HG02852 (cell line): Measurements from ENCODE around the gene ITGB1BP2.
"Not testable (repeated sequence)": the region's sequence is repeated elsewhere in the genome, so short reads cannot be mapped to it uniquely, and the experiment has no call there.

ENCODE experiments used
- ATAC-seq: cut with Tn5 transposase; IDR thresholded peaks from one replicate; pipeline ENCODE4 v1.9.1; 2021; ENCODE audit warnings: mild to moderate bottlenecking, moderate library complexity; ENCODE audit not compliant: unreplicated experiment

Gene ITGB1BP2

GRCh38 chrX:71300495-71300894 is 1.1 kb upstream of the ITGB1BP2 start:
- not testable (repeated sequence) for ATAC-seq

- ATAC-seq: no peak
These were observed 1.1 kb downstream of the ITGB1BP2 start for GRCh38 chrX:71302461-71303213.

- ATAC-seq: no peak
These were observed 3.0 kb downstream of the ITGB1BP2 start for GRCh38 chrX:71304561-71304960.

GRCh38 chrX:71315917-71316316 is 14.4 kb downstream of the ITGB1BP2 start:
- no peak for ATAC-seq

GRCh38 chrX:71316959-71317358 is 15.4 kb downstream of the ITGB1BP2 start:
- not testable (repeated sequence) for ATAC-seq

GRCh38 chrX:71320126-71320525 is 18.6 kb downstream of the ITGB1BP2 start:
- ATAC-seq: no peak

- ATAC-seq: no peak
These were observed 20.2 kb downstream of the ITGB1BP2 start for GRCh38 chrX:71321731-71322130.

GRCh38 chrX:71324452-71324851 is 22.9 kb downstream of the ITGB1BP2 start:
- ATAC-seq: not testable (repeated sequence)

GRCh38 chrX:71326394-71326793 is 24.8 kb downstream of the ITGB1BP2 start:
- no peak for ATAC-seq

- not testable (repeated sequence) for ATAC-seq
These were observed 47.7 kb downstream of the ITGB1BP2 start for GRCh38 chrX:71349151-71349665.

GRCh38 chrX:71349867-71350266 is 48.3 kb downstream of the ITGB1BP2 start:
- ATAC-seq: not testable (repeated sequence)

- ATAC-seq: not testable (repeated sequence)
These were observed 50.9 kb downstream of the ITGB1BP2 start for GRCh38 chrX:71352439-71352838.
